HepG2 (cell line): ENCODE data around the gene PDE3B. TPM values are rescaled to one million over a fixed set of nuclear protein-coding genes. Genes with fewer than 3 reads are reported as not detected.
"Not testable (repeated sequence)": the region's sequence is repeated elsewhere in the genome, so short reads cannot be mapped to it uniquely, and the experiment has no call there.

Experiments used
- ATAC-seq: fragments of 200-7000 bp; cut with Tn5 transposase; 3 replicates; pipeline ENCODE4 v1.9.1; 2020; ENCODE audit warnings: mild to moderate bottlenecking, moderate library complexity
- BruUV-seq: library from RNA; stranded (reverse); fragments of 400-500 nt; replicated peaks from 2 replicates; lab custom pipeline; 2021; lab: Mats Ljungman, UMichigan
- CTCF ChIA-PET: fragments of 300-600 bp; formaldehyde crosslinking; extraction: SDS; loops from one replicate; lab custom pipeline; 2021; ENCODE audit warnings: low total read pairs, inconsistent platforms, low intra/inter-chr PET ratio; lab: Yijun Ruan, JAX
- POLR2A ChIA-PET: fragments of 350-600 bp; sonication (Branson Sonifier 250); formaldehyde crosslinking; loops from one replicate; lab custom pipeline; 2020; ENCODE audit warnings: antibody characterized with exemption, inconsistent platforms; lab: Yijun Ruan, JAX
- DNase-seq: peaks from one replicate; pipeline ENCODE4 v3.0.0-alpha.2; 2015; ENCODE audit warnings: low spot score
- FAIRE-seq: peaks from 3 replicates; lab custom pipeline; 2011; peaks lifted over from hg19 to GRCh38; lab: Jason Lieb, UNC
- H2AFZ ChIP-seq: one replicate; pipeline ENCODE4 v1.6.1; 2011; ENCODE audit warnings: low read length, inconsistent platforms
- H3K27ac ChIP-seq: fragments of 300-600 bp; 3 replicates; pipeline ENCODE4 v1.8.0; 2011; ENCODE audit warnings: mixed run types, mild to moderate bottlenecking, mixed read lengths, low read length, inconsistent platforms; ENCODE audit not compliant: insufficient read depth; ENCODE audit errors: extremely low read length
- H3K27me3 ChIP-seq, 2 experiments: fragments of 200-600 bp in 1 of 2; 2 replicates in 1 of 2; 3 replicates in 1 of 2; pipeline versions ENCODE4 v1.6.0 to v1.8.0; 2011; ENCODE audit warnings: low read length in 2 of 2, mild to moderate bottlenecking in 2 of 2, moderate library complexity in 2 of 2, inconsistent platforms in 1 of 2; ENCODE audit not compliant: insufficient read depth in 2 of 2, control insufficient read depth in 1 of 2
- H3K36me3 ChIP-seq, 2 experiments: fragments of 200-600 bp in 1 of 2; replicated peaks in 1 of 2; 2 replicates in 1 of 2; 3 replicates in 1 of 2; pipeline versions ENCODE4 v1.5.1 to v1.8.0; 2011; ENCODE audit warnings: low read length in 2 of 2, inconsistent platforms in 1 of 2; ENCODE audit not compliant: insufficient read depth in 2 of 2, control insufficient read depth in 1 of 2
- H3K4me1 ChIP-seq: 2 replicates; pipeline ENCODE4 v1.5.1; 2012; ENCODE audit warnings: low read length, inconsistent platforms; ENCODE audit not compliant: insufficient read depth
- H3K4me2 ChIP-seq: 2 replicates; pipeline ENCODE4 v1.6.0; 2011; ENCODE audit warnings: low read depth, low read length, inconsistent platforms
- H3K4me3 ChIP-seq, 3 experiments: fragments of 200-600 bp in 1 of 3; sonication (generic), shearing (Covaris generic) in 1 of 3; replicated peaks in 1 of 3; 2 replicates each; pipeline ENCODE4 v1.5.1; 2011 to 2016; ENCODE audit warnings: low read length in 3 of 3, inconsistent platforms in 2 of 3, low read depth in 2 of 3, mild to moderate bottlenecking in 2 of 3, control low read depth in 1 of 3, mixed read lengths in 1 of 3; ENCODE audit not compliant: insufficient read depth in 1 of 3
- H3K79me2 ChIP-seq: one replicate; pipeline ENCODE4 v1.6.1; 2011; ENCODE audit warnings: low read length, inconsistent platforms; ENCODE audit not compliant: insufficient read depth
- H3K9ac ChIP-seq: 2 replicates; pipeline ENCODE4 v1.6.0; 2011; ENCODE audit warnings: mild to moderate bottlenecking, low read depth, low read length, inconsistent platforms; ENCODE audit not compliant: insufficient read depth
- H3K9me3 ChIP-seq: 2 replicates; pipeline ENCODE4 v1.5.1; 2012; ENCODE audit warnings: mild to moderate bottlenecking, low read length
- H4K20me1 ChIP-seq: 2 replicates; pipeline ENCODE4 v1.6.0; 2011; ENCODE audit warnings: inconsistent platforms, mild to moderate bottlenecking, low read length, moderate library complexity; ENCODE audit not compliant: insufficient read depth
- CTCF ChIP-seq: sonication (generic); formaldehyde crosslinking; IDR thresholded peaks from 2 replicates; pipeline ENCODE4 v1.5.0; 2020; ENCODE audit warnings: mild to moderate bottlenecking, missing genetic modification reagents, moderate library complexity
- GTF3A ChIP-seq: sonication (generic); formaldehyde crosslinking; conservative IDR thresholded peaks from 2 replicates; pipeline ENCODE4 v1.4.0; 2020; ENCODE audit warnings: mild to moderate bottlenecking, missing genetic modification reagents
- RFX5 ChIP-seq: IDR thresholded peaks from 2 replicates; pipeline ENCODE4 v1.6.1; 2011; ENCODE audit warnings: low read depth, low read length, improper control_type of control experiment
- SRSF1 ChIP-seq: fragments of 200-400 bp; formaldehyde crosslinking; optimal IDR thresholded peaks from 2 replicates; pipeline ENCODE3; 2017; ENCODE audit warnings: mild to moderate bottlenecking, low read depth, low read length, moderate library complexity
- STAG1 ChIP-seq: sonication (generic); formaldehyde crosslinking; IDR thresholded peaks from 2 replicates; pipeline ENCODE4 v1.4.0; 2020; ENCODE audit warnings: missing genetic modification reagents
- WGBS: methylation state at CpG from one replicate; pipeline ENCODE4 v1.1.6; 2017; ENCODE audit warnings: low lambda C conversion rate; 5-methylcytosine and 5-hydroxymethylcytosine counted together
- in situ Hi-C: cut with HindIII; loops from 2 replicates; pipeline ENCODE4 v1.10.0; 2017; ENCODE audit warnings: low pct_unique_long_range_greater_than_20kb; ENCODE audit not compliant: extremely low pct_ligation_motif_present
- intact Hi-C: fragments of 100-400 bp; cut with micrococcal nuclease; formaldehyde crosslinking; loops from one replicate; pipeline ENCODE4 v1.10.0; 2022; ENCODE audit not compliant: unreplicated experiment
- polyA plus RNA-seq, 8 experiments: library from polyadenylated mRNA; depleted of rRNA in 3 of 8; stranded (reverse) in 7 of 8; unstranded in 1 of 8; fragments of >200 nt; fragmentation: Illumina TruSeq in 4 of 8; extraction: Trizol in 4 of 8; gene quantifications; 2 replicates each; pipeline versions ENCODE4 v1.2.1 to v1.2.3, GENCODE V29; 2011 to 2016; ENCODE audit warnings: low read depth in 4 of 8, missing spikeins in 1 of 8, mixed read lengths in 1 of 8; ENCODE audit not compliant: insufficient read depth in 1 of 8
- total RNA-seq, 5 experiments: library from RNA; depleted of rRNA; stranded (reverse); fragments of >200 nt; fragmentation: Illumina TruSeq; extraction: Trizol; gene quantifications; 2 replicates each; pipeline ENCODE4 v1.2.3, GENCODE V29; 2016; ENCODE audit warnings: low read depth in 1 of 5

Gene PDE3B
- total and polyA plus RNA-seq, 2 of the 13 experiments (the other 11 are each of a cell fraction or from before 2014, with no cell fraction given), result 14.1 to 26.5 TPM

GRCh38 chr11:14657841-14658240, 14.2 kb downstream of the PDE3B start:
- in situ Hi-C loops (no loop called here), intact Hi-C loops (no loop called here)
- H3K4me3 ChIP-seq, result no peak overlapping the region
- H3K27ac ChIP-seq, result no peak overlapping the region
- H3K27me3 ChIP-seq, result no peaks in the 10 kb centered on the region
- no peak for FAIRE-seq
- POLR2A ChIA-PET, result no interaction called here
- no peak for ATAC-seq
- no peaks in the 10 kb centered on the region for H3K9me3 ChIP-seq
- peaks cover 0 to 12% of the 10 kb centered on the region in 2 experiments; a peak in 3 of 5 replicates for H3K36me3 ChIP-seq
- H2AFZ ChIP-seq, result no peak overlapping the region
- 100% methylated on average over 1 of the region's 1 CpG for WGBS
- H3K4me2 ChIP-seq, result no peak overlapping the region
- no TSS peak for BruUV-seq
- peaks cover 56% of the 10 kb centered on the region for H3K79me2 ChIP-seq
- peaks cover 28% of the 10 kb centered on the region for H3K4me1 ChIP-seq
- no peak for DNase-seq
- no peak overlapping the region for H3K9ac ChIP-seq
- peaks cover 3% of the 10 kb centered on the region; the same call in 1 of the 2 replicates for H4K20me1 ChIP-seq
- CTCF ChIA-PET, result no interaction called here
- TF ChIP-seq STAG1 (peak; percentile 22; the same call in 1 of the 2 replicates), SRSF1 (no peak), CTCF (CRISPR knock-in tag) (0 out of 2 replicates have a peak, but pooled peaks have one; percentile 12), RFX5 (no peak), GTF3A (CRISPR knock-in tag) (no peak)

GRCh38 chr11:14664926-14665325, 21.3 kb downstream of the PDE3B start:
- CTCF ChIA-PET, ATAC-seq, H3K4me2 ChIP-seq, H3K27ac ChIP-seq, FAIRE-seq, H3K4me3 ChIP-seq, H3K36me3 ChIP-seq, intact Hi-C loops, H4K20me1 ChIP-seq, DNase-seq, POLR2A ChIA-PET, H2AFZ ChIP-seq, H3K79me2 ChIP-seq, in situ Hi-C loops, H3K27me3 ChIP-seq, H3K9me3 ChIP-seq, BruUV-seq, H3K9ac ChIP-seq: not testable (repeated sequence)
- 95% methylated on average over 3 of the region's 3 CpGs for WGBS
- H3K4me1 ChIP-seq, result peaks cover 22% of the 10 kb centered on the region

GRCh38 chr11:14667329-14667728, 23.7 kb downstream of the PDE3B start:
- intact Hi-C loops, H3K36me3 ChIP-seq, H3K4me3 ChIP-seq, H4K20me1 ChIP-seq, H3K4me2 ChIP-seq, in situ Hi-C loops, CTCF ChIA-PET, H3K9me3 ChIP-seq, ATAC-seq, H2AFZ ChIP-seq, H3K27me3 ChIP-seq, BruUV-seq, DNase-seq, POLR2A ChIA-PET, FAIRE-seq, H3K27ac ChIP-seq, H3K9ac ChIP-seq: not testable (repeated sequence)
- H3K79me2 ChIP-seq, result peaks cover 20% of the 10 kb centered on the region
- H3K4me1 ChIP-seq, result peaks cover 42% of the 10 kb centered on the region
- WGBS, result 98% methylated on average over 4 of the region's 4 CpGs
